Hair follicular keratinocyte (primary cell): ENCODE results near the gene ATP13A5. TPM values are rescaled to one million over a fixed set of nuclear protein-coding genes. Genes with fewer than 3 reads are reported as not detected.

Source experiments
- total RNA-seq: library from RNA; depleted of rRNA; stranded (reverse); fragments of >200 nt; gene quantifications from 2 replicates; pipeline ENCODE4 v1.2.3, GENCODE V29; 2015

The ATP13A5 gene, protein sequence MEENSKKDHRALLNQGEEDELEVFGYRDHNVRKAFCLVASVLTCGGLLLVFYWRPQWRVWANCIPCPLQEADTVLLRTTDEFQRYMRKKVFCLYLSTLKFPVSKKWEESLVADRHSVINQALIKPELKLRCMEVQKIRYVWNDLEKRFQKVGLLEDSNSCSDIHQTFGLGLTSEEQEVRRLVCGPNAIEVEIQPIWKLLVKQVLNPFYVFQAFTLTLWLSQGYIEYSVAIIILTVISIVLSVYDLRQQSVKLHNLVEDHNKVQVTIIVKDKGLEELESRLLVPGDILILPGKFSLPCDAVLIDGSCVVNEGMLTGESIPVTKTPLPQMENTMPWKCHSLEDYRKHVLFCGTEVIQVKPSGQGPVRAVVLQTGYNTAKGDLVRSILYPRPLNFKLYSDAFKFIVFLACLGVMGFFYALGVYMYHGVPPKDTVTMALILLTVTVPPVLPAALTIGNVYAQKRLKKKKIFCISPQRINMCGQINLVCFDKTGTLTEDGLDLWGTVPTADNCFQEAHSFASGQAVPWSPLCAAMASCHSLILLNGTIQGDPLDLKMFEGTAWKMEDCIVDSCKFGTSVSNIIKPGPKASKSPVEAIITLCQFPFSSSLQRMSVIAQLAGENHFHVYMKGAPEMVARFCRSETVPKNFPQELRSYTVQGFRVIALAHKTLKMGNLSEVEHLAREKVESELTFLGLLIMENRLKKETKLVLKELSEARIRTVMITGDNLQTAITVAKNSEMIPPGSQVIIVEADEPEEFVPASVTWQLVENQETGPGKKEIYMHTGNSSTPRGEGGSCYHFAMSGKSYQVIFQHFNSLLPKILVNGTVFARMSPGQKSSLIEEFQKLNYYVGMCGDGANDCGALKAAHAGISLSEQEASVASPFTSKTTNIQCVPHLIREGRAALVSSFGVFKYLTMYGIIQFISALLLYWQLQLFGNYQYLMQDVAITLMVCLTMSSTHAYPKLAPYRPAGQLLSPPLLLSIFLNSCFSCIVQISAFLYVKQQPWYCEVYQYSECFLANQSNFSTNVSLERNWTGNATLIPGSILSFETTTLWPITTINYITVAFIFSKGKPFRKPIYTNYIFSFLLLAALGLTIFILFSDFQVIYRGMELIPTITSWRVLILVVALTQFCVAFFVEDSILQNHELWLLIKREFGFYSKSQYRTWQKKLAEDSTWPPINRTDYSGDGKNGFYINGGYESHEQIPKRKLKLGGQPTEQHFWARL
- total RNA-seq: not detected in 2 replicates

DNA sequence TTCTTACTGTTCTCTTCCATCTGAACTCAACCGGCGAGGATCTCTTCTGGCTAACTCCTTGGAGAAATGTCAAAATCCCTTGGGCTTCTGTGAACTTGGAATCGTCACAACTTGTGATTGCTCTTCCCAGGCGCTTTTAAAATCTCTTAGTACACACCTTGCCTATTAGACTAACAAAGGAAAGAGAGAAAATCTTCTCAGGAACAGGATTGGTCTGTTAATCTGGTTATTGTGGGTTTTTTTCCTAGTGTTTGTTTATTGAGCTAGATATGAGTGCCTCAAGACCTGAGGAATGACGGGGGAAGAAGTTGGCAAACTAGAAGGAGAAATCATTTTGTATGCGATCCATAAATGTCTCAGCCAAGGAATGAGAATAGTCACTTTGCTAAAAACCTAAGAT, at the start of gene ATP13A5:
TSS of gene ATP13A5 (minus strand) at position 48 of the 400 bp plus-strand sequence. CDS start at position 20, 28 bp downstream.

DNA sequence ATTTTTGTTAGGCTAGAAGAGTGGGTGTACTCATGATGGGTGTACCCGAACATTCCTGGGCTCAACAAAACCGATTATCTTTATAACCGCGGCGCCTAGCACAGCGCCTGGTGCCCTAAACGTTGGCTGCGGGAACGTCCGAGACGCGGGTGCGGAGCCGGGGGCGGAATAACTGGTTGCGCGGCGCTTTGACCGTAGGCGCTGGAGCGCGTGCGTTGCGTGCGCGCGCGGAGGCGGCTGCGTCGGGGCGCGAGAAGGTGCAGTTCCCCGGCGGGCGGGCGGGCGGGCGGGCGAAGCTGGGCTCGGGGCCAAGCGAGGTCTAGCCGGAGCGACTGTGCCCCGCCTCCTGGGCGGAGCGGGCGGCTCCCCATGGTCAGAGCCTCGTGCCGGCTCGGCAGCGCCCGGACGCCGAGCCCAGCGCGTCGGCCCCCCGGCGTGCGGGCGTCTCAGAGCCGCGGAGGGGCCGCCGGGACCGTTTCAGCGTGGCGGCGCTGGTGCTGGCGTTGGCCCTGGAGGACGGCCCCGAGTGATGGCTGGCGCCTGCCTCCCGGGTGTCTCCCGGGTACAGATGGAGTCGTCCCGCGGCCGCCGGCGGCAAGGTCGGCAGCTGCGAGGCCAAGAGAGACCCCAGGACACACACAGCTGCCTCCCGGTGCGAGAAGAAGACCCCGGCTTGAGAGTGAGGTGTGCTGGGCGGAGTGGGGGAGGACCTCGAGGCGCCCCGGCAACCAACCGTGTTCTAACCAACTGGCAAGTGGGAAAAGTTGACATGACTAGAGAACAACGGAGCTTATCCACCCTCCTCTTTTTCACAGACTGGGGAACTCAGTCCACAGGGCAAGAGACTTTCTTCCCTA, 137.5 kb downstream of the ATP13A5 start, which contains the start of gene PLAAT1:
TSS of gene PLAAT1 (plus strand) at position 373 of the 857 bp plus-strand sequence. CDS start 14,429 bp downstream, outside the sequence.

Other genes with a start within 250 kb of the ATP13A5 start
- 0.19 and 0.55 TPM in 2 replicates for gene PLAAT1, start 137.5 kb downstream of the ATP13A5 start, total RNA-seq
- gene ATP13A4, start 176.1 kb upstream of the ATP13A5 start, total RNA-seq: 0.08 TPM in 1 of 2 replicates, not detected in the other
- 35.4 and 36.6 TPM in 2 replicates for gene OPA1, start 214.5 kb upstream of the ATP13A5 start, total RNA-seq